Upper lobe of left lung (tissue), 4 donors: ENCODE measurements around the gene TMEM222.

ENCODE experiments used
- EP300 ChIP-seq, 4 donors: sonication (generic); formaldehyde crosslinking; IDR thresholded peaks; one replicate each; pipeline ENCODE4 v1.5.1; 2017; ENCODE audit warnings: antibody characterized with exemption in 4 of 4, control low read depth in 2 of 4
- POLR2A ChIP-seq, 4 donors: fragments of 450-650 bp; IDR thresholded peaks; one replicate each; pipeline ENCODE4 v1.5.1; 2016 to 2017; ENCODE audit warnings: antibody characterized with exemption in 4 of 4, mild to moderate bottlenecking in 2 of 4
- POLR2AphosphoS5 ChIP-seq, 2 donors: sonication (generic); formaldehyde crosslinking; IDR thresholded peaks; one replicate each; pipeline ENCODE4 v1.5.1; 2017; ENCODE audit warnings: antibody characterized with exemption in 2 of 2
- TF ChIP-seq, protein P1 (sequence below), 6 experiments: fragments of 450-650 bp in 4 of 6; fragments of 200-600 bp in 2 of 6; sonication (generic) in 2 of 6; IDR thresholded peaks; one replicate each; pipeline ENCODE4 v1.5.1; 2016 to 2019; ENCODE audit warnings: antibody characterized with exemption in 6 of 6

DNA sequence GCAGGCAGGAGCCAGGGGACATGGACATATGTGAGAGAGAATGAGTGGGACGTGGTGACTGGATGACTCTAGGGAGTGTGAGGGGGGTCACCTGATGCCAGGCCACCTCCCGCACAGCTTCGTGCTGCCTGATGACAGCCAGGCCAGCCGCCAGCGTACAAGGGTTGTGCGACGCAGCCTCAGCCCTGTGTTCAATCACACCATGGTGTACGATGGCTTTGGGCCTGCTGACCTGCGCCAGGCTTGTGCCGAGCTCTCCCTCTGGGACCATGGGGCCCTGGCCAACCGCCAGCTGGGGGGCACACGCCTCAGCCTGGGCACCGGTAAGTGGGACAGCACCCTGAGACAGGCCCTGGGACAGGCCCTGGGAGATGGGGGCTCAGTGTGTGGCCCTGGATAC, 31.2 kb downstream of the TMEM222 start:
- TF ChIP-seq, protein P1, sequence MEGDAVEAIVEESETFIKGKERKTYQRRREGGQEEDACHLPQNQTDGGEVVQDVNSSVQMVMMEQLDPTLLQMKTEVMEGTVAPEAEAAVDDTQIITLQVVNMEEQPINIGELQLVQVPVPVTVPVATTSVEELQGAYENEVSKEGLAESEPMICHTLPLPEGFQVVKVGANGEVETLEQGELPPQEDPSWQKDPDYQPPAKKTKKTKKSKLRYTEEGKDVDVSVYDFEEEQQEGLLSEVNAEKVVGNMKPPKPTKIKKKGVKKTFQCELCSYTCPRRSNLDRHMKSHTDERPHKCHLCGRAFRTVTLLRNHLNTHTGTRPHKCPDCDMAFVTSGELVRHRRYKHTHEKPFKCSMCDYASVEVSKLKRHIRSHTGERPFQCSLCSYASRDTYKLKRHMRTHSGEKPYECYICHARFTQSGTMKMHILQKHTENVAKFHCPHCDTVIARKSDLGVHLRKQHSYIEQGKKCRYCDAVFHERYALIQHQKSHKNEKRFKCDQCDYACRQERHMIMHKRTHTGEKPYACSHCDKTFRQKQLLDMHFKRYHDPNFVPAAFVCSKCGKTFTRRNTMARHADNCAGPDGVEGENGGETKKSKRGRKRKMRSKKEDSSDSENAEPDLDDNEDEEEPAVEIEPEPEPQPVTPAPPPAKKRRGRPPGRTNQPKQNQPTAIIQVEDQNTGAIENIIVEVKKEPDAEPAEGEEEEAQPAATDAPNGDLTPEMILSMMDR (IDR thresholded peaks at IDR 0.05), result no peak
- TF ChIP-seq POLR2AphosphoS5 (IDR thresholded peaks at IDR 0.05) (no peak), POLR2A (IDR thresholded peaks at IDR 0.05) (no peak), EP300 (IDR thresholded peaks at IDR 0.05) (no peak)
